Measurements from ENCODE around the gene GPX2. TPM values are rescaled to one million over a fixed set of nuclear protein-coding genes. Genes with fewer than 3 reads are reported as not detected.

Gene GPX2
- total and polyA plus RNA-seq, 2 donors (not counting 3 experiments of a cell fraction or from before 2014, with no cell fraction given) = not detected

- FAIRE-seq (no peak), DNase-seq (ENCODE audit: low read depth, low spot score) (no peak)
- TF ChIP-seq POLR2AphosphoS5 (IDR thresholded peaks at IDR 0.05; ENCODE audit: insufficient read depth, low read depth, low read length) (no peak), JUN (IDR thresholded peaks at IDR 0.05; ENCODE audit: borderline replicate concordance, insufficient read depth, insufficient read length, low read depth) (no peak), MYC (IDR thresholded peaks at IDR 0.05; ENCODE audit: low read depth, low read length) (no peak), POLR2A (IDR thresholded peaks at IDR 0.05; ENCODE audit: low read depth, low read length) (no peak)
- CTCF ChIA-PET = interaction anchor here (0.5 to 3.7 kb wide), 4 partner anchors 8 to 18 kb away, joined by 3 to 17 read pairs (median 6); partner anchors contain the start of gene FNTB
- Histone ChIP-seq H3K27me3 (ENCODE audit: control insufficient read depth in 2 of 2, insufficient read depth in 2 of 2, low read length in 2 of 2) (peaks cover 1 to 3% of the 10 kb centered on the region in 2 experiments), H3K27ac (ENCODE audit: insufficient read depth, low read depth, low read length) (no peak overlapping the region), H3K9me3 (replicated peaks; ENCODE audit: control insufficient read depth, insufficient read depth, low read length) (no peaks in the 10 kb centered on the region), H3K36me3 (ENCODE audit: control insufficient read depth in 2 of 2, extremely low read depth in 1 of 2, insufficient read depth in 2 of 2, low read length in 2 of 2) (no peaks in the 10 kb centered on the region), H2AFZ (ENCODE audit: low read depth, low read length) (no peak overlapping the region), H3K4me2 (ENCODE audit: insufficient read depth, low read length) (no peak overlapping the region), H3K79me2 (ENCODE audit: control insufficient read depth, insufficient read depth, low read length) (no peaks in the 10 kb centered on the region), H3K4me3 (replicated peaks in 1 of 3; ENCODE audit: insufficient read depth in 1 of 3, low read depth in 1 of 3, low read length in 3 of 3) (no peak overlapping the region), H4K20me1 (replicated peaks; ENCODE audit: control insufficient read depth, extremely low read depth, insufficient read depth, low read length) (no peaks in the 10 kb centered on the region), H3K9me1 (replicated peaks; ENCODE audit: control insufficient read depth, extremely low read depth, insufficient read depth, low read length) (no peaks in the 10 kb centered on the region), H3K9ac (replicated peaks; ENCODE audit: extremely low read depth, insufficient read depth, low read length) (no peak overlapping the region), H3K4me1 (ENCODE audit: control insufficient read depth, extremely low read depth, insufficient read depth, low read length) (peaks cover 6% of the 10 kb centered on the region)
- intact Hi-C loops (cut with micrococcal nuclease) = no loop called here
- BruUV-seq (replicated peaks) = no TSS peak
- dilution Hi-C loops (cut with MboI; ENCODE audit: extremely low pct_ligation_motif_present, low sequenced_read_pairs) = no loop called here
- POLR2A ChIA-PET = no interaction called here
Measured at GRCh38 chr14:64973826-64974225, 31.3 kb upstream of the GPX2 start.

DNA sequence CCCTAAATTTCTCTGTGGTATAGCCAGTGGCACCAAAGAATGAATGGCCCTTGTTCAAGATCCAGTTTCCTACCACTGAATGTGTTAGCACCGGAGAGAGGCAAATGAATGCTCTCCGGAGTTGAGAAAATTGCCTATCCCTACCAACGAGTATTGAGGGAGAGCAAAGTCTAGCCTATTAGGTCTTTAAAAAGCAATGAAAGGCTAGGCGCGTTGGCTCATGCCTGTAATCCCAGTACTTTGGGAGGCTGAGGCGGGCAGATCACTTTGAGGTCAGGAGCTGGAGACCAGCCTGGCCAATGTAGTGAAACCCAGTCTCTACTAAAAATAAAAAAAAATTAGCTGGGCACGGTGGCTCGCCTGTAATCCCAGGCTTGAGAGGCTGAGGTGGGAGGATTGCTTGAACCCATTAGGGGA is 30.5 kb upstream of the GPX2 start:
- DNase-seq (ENCODE audit: low read depth, low spot score) = no peak
- peaks cover 0 to under 1% of the 10 kb centered on the region in 2 experiments for H3K27me3 ChIP-seq (ENCODE audit: control insufficient read depth in 2 of 2, insufficient read depth in 2 of 2, low read length in 2 of 2)
- H3K4me1 ChIP-seq (ENCODE audit: control insufficient read depth, extremely low read depth, insufficient read depth, low read length) = peaks cover 6% of the 10 kb centered on the region
- peak overlapping the region; percentile 82 for H3K4me2 ChIP-seq (ENCODE audit: insufficient read depth, low read length)
- no peak overlapping the region for H3K9ac ChIP-seq (replicated peaks; ENCODE audit: extremely low read depth, insufficient read depth, low read length)
- intact Hi-C loops (cut with micrococcal nuclease) = no loop called here
- no TSS peak for BruUV-seq (replicated peaks)
- ChIA-PET CTCF (interaction anchor here (0.6 to 3.7 kb wide), 3 partner anchors 9 to 17 kb away, joined by 3 to 17 read pairs (median 6); partner anchors contain the start of gene FNTB), POLR2A (no interaction called here)
- no peaks in the 10 kb centered on the region for H3K36me3 ChIP-seq (ENCODE audit: control insufficient read depth in 2 of 2, extremely low read depth in 1 of 2, insufficient read depth in 2 of 2, low read length in 2 of 2)
- no peaks in the 10 kb centered on the region for H3K9me3 ChIP-seq (replicated peaks; ENCODE audit: control insufficient read depth, insufficient read depth, low read length)
- no peak overlapping the region for H2AFZ ChIP-seq (ENCODE audit: low read depth, low read length)
- H4K20me1 ChIP-seq (replicated peaks; ENCODE audit: control insufficient read depth, extremely low read depth, insufficient read depth, low read length) = no peaks in the 10 kb centered on the region
- TF ChIP-seq MYC (IDR thresholded peaks at IDR 0.05; ENCODE audit: low read depth, low read length) (no peak), POLR2AphosphoS5 (IDR thresholded peaks at IDR 0.05; ENCODE audit: insufficient read depth, low read depth, low read length) (no peak), FOS (IDR thresholded peaks at IDR 0.05; ENCODE audit: borderline replicate concordance, insufficient read depth, low read length) (no peak), EZH2 (IDR thresholded peaks at IDR 0.05; ENCODE audit: borderline replicate concordance, low read depth, low read length, severe bottlenecking) (no peak), CTCF (IDR thresholded peaks at IDR 0.05; ENCODE audit: extremely low read depth in 1 of 2, insufficient read depth in 1 of 2, low read depth in 1 of 2, low read length in 2 of 2) (no peak), MAX (IDR thresholded peaks at IDR 0.05; ENCODE audit: insufficient read depth, insufficient read length) (no peak), JUN (IDR thresholded peaks at IDR 0.05; ENCODE audit: borderline replicate concordance, insufficient read depth, insufficient read length, low read depth) (no peak), GATA2 (IDR thresholded peaks at IDR 0.05; ENCODE audit: insufficient read depth, insufficient read length, low read depth, low read length) (no peak), POLR2A (IDR thresholded peaks at IDR 0.05; ENCODE audit: low read depth, low read length) (no peak)
- H3K9me1 ChIP-seq (replicated peaks; ENCODE audit: control insufficient read depth, extremely low read depth, insufficient read depth, low read length) = no peaks in the 10 kb centered on the region
- no peaks in the 10 kb centered on the region for H3K79me2 ChIP-seq (ENCODE audit: control insufficient read depth, insufficient read depth, low read length)
- dilution Hi-C loops (cut with MboI; ENCODE audit: extremely low pct_ligation_motif_present, low sequenced_read_pairs) = no loop called here
- no peak overlapping the region for H3K27ac ChIP-seq (ENCODE audit: insufficient read depth, low read depth, low read length)
- H3K4me3 ChIP-seq (replicated peaks in 1 of 3; ENCODE audit: insufficient read depth in 1 of 3, low read depth in 1 of 3, low read length in 3 of 3) = peak overlapping the region in 1 of 3 experiments; percentile 61
- no peak for FAIRE-seq
